Endometrial microvascular endothelial cells (primary cell): ENCODE data around the gene HSD17B2. TPM values are rescaled to one million over a fixed set of nuclear protein-coding genes. Genes with fewer than 3 reads are reported as not detected.

Experiments used
- in situ Hi-C: cut with HindIII; loops from 2 replicates; pipeline ENCODE4 v1.10.0; 2017; ENCODE audit warnings: low sequenced_read_pairs, low pct_unique_long_range_greater_than_20kb; ENCODE audit errors: inconsistent ontology term
- total RNA-seq: library from RNA; depleted of rRNA; stranded (reverse); fragments of >200 nt; gene quantifications from one replicate; pipeline ENCODE4 v1.2.3, GENCODE V29; 2015; ENCODE audit errors: inconsistent ontology term

Gene HSD17B2
- total RNA-seq, 1 donor from 2014 or later = 113 TPM

GRCh38 chr16:82045465-82045864 is 10.4 kb downstream of the HSD17B2 start:
- in situ Hi-C loops = no loop called here

DNA sequence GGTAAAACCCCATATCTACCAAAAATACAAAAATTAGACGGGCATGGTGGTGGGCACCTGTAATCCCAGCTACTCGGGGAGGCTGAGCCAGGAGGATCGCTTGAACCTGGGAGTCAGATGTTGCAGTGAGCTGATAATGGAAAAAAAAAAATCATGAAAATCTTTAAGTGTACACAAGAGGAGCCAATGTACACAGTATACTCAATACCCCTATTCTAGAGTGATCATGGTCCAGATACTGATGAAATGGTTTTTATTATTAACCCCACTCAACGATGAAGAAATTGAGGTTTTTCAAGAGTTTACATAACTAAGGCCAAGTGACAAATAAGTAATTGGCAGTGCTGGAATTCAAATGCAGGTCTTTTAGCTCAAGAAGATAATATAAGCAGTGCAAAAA is 11.5 kb downstream of the HSD17B2 start:
- in situ Hi-C loops = no loop called here

- in situ Hi-C loops = no loop called here
These were observed 11.9 kb downstream of the HSD17B2 start for GRCh38 chr16:82046941-82047340.

DNA sequence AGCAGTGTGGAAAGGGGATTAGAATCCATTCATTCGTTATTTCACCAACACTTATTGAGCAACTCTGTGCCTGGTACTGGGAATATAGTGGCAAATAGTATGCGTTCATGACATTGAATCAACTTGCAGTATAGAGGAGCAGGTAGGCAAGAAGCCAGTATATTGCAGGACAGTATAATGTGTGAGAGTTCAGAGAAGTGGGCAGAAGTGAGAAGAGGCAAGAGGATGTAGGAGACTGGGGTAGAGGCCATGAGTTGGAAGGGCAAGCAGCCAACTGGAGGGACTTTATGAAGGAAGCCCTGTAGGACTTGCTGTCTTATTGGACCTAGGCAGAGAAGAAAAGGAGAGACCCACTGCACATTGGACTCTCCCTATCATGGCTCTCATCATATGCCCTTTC is 12.3 kb downstream of the HSD17B2 start:
- in situ Hi-C loops = no loop called here

- in situ Hi-C loops = no loop called here
These were observed 12.7 kb downstream of the HSD17B2 start for GRCh38 chr16:82047787-82048186.

GRCh38 chr16:82049484-82049883 is 14.4 kb downstream of the HSD17B2 start:
- in situ Hi-C loops = no loop called here

DNA sequence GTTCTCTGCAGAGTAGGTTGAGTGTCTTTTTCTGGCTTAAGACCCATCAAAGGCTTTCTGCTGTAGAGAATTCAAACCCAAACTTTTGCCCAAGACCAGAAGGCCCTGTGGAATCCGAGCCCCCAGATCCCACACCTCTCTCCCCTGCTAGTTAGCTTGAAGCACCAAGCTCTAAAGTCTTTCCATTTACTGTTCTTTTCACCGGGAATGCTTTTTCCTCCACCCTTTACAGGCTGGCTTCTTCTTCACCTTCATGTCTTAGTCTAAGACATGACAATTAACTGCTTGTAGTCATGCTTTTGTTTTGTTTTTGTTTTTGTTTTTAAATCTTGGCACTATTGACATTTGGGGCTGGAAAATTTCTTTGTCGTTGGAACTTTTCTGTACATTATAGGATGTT is 15.5 kb downstream of the HSD17B2 start:
- in situ Hi-C loops = no loop called here

DNA sequence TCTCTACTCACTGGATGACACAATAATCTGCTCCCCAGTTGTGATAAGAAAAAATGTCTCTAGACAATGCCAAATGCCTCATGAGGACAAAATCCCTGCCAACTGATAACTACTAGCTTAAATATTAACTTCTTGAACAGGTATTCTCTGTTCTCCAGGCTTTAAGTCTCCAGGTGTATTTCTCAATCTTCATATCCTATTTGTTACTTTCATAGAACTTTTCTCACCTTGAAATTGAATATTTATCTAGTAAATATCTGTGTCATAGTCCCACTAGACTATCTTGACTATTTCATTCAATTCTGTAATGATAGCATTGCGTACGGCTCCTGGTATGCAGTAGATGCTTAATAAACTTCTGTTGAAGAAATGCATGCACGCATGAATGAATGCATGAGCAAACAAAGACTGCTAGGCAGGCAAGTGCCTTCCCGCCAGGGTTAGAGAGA is 15.9 kb downstream of the HSD17B2 start:
- in situ Hi-C loops = no loop called here

GRCh38 chr16:82051656-82052055 is 16.6 kb downstream of the HSD17B2 start:
- in situ Hi-C loops = no loop called here

GRCh38 chr16:82055117-82055516 is 20.1 kb downstream of the HSD17B2 start:
- in situ Hi-C loops = no loop called here

DNA sequence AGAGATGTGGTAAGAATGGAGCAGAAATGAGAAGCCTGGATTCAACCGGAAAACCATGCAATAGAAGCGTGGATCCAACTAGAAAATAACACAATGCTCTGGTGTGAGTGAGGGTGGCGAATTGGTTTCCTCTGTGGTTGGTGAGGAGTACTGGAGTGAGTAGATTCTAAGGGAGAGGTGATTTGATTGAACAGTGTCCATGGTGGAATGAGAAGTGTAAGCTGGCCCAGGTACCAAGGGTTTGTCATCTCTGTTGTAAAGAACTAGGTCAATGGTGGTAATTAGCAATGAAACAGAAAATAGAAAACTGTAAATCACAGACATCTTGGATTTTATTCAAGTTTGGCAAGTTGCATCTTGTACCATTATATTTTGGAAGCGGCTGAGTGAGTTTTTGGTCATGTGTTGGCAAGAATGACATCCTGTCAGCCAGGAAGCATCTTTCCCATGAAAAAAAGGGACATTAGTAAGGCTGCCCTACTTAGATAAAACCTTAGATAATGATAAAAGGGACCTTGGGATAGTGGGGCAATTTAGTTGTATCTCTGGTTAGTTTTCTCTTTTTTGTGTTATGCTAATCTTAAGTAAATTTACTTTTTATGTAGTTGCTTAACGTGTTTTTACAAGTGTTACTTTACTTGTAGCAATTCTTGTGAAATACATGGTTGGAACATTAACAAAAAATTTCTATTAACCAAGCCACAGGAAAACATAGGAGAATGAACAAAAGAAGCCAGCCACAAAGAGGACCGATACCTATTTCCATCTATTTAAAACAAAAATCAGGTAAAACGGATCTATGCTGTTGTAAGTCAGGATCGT is 20.9 kb downstream of the HSD17B2 start:
- in situ Hi-C loops = no loop called here

DNA sequence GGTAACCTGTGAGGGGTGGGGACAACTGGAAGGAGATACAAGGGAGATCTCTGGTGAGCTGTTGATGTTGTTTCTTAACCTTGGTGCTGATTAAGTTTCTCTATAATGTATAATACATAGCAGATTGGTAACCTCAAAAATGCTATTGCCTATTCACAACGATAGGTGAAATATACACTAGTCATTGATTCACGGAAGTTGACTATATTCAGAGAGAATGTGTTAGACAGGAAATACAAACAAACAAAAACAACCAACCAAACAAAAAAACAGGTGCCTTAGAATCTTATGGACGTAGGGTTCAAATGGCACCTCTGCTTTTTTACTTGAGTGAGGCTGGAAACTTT is 21.5 kb downstream of the HSD17B2 start:
- in situ Hi-C loops = no loop called here

GRCh38 chr16:82059161-82059982 is 24.3 kb downstream of the HSD17B2 start:
- in situ Hi-C loops = no loop called here

- in situ Hi-C loops = no loop called here
These were observed 24.9 kb downstream of the HSD17B2 start for GRCh38 chr16:82059983-82060421.

DNA sequence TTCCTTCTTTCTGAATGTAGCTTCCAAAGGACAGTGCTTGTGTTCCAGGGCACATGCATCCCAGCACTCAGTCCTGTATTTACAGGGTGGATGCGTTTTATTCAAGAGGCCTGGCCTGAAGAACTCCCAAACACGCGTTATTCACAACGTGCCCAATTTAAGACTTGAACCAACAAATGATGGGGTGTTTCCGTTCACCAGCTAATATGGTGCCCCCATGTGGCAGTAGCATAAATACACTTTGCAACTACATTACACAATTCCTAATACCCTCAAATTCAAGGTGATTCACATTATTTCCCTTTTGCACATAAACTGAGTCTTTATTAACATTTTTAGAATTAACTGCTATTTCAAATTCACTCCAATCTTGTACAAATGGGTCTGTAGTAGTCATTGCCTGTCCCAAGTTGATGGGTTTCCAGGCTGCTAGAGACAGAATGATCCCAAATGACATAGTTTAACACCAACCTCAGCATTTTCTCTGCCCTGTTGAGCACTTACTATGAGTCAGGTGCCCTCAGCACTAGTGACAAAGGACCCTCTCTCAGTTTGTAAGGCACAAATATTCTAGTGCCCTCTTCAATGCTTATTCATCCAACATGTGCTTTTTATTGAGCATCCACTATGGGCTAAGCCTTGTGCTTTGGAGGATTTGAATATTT is 26.9 kb downstream of the HSD17B2 start:
- in situ Hi-C loops = no loop called here

DNA sequence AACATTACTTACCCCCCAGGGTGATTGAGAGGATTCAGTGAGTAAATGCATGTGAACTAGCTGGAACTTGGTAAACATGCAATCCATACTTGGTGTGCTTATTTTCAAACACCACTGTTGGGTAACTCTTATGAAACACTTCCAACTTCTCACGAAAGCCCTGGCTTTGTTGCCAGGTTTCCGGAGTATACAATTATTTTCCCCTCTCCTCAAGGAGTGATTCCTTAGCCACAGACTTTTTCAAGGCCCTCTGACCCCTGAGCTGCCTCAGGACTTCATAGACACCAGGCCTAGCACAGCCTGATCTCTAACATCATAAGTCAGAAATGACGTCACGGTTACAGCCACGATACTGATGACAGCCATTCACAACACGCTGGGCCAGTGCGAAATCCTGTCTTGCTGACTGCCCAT is 27.6 kb downstream of the HSD17B2 start:
- in situ Hi-C loops = no loop called here

DNA sequence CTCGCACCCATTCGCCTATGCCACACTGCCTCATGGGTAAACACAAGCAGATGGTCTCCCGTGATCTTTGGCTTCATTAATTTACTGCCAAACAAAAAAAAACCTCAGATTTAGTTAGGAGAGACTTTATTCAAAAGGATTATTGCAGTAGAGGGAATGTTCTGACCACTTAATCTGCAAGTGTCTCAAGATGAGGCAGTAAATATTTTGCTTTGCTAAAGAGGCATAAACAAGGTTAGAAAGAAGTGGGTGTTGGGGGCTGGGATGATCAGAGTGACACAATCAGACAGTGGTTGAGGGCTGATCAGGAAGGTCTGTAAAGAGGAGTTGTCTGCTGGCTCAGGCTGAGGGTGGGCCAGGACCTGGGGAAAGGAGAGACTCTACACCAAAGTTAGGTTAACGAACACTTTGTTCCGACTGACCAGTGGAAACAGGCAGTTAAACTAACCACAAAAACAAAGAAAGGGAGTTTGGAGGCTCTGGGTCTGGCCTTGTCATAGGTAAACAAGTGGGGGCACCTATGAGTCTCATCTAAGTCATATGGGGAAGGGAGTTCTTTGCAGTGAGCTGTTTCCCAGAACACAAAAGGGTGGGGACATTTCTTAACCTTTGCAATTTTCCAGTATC is 28.5 kb downstream of the HSD17B2 start:
- in situ Hi-C loops = no loop called here

- in situ Hi-C loops = no loop called here
These were observed 32.2 kb downstream of the HSD17B2 start for GRCh38 chr16:82067042-82067803.
